Measurements from ENCODE around the gene ECHS1. TPM values are rescaled to one million over a fixed set of nuclear protein-coding genes. Genes with fewer than 3 reads are reported as not detected.

Gene ECHS1
- total and polyA plus RNA-seq, 2 donors (not counting 1 experiment from before 2014, with no cell fraction given), result 19.3 to 29.5 TPM

- Histone ChIP-seq H3K4me1 (ENCODE audit: control insufficient read depth in 2 of 2, insufficient read depth in 2 of 2, low read length in 2 of 2) (peaks cover 8 to 18% of the 10 kb centered on the region in 2 donors), H3K36me3 (replicated peaks in 1 of 2; ENCODE audit: control extremely low read depth in 1 of 2, control insufficient read depth in 1 of 2, extremely low read depth in 1 of 2, insufficient read depth in 2 of 2, low read length in 1 of 2) (peaks cover 0 to 3% of the 10 kb centered on the region in 2 experiments), H3K79me2 (ENCODE audit: control insufficient read depth, insufficient read depth, low read length) (peaks cover 24% of the 10 kb centered on the region), H3K4me2 (replicated peaks; ENCODE audit: low read depth, low read length, poor library complexity, severe bottlenecking) (no peak overlapping the region), H3K27me3 (replicated peaks in 1 of 4; ENCODE audit: control extremely low read depth in 1 of 4, control insufficient read depth in 3 of 4, insufficient read depth in 4 of 4, low read length in 3 of 4) (peaks cover 0 to 5% (median 0%) of the 10 kb centered on the region in 4 experiments), H2AFZ (ENCODE audit: insufficient read depth, low read depth, low read length, poor library complexity, severe bottlenecking) (no peak overlapping the region), H3K9ac (ENCODE audit: low read length) (no peak overlapping the region), H4K20me1 (ENCODE audit: control insufficient read depth, insufficient read depth, low read length, poor library complexity, severe bottlenecking) (peaks cover 21% of the 10 kb centered on the region), H3K4me3 (ENCODE audit: control extremely low read depth in 1 of 5, extremely low read depth in 1 of 5, insufficient read depth in 1 of 5, low read depth in 2 of 5, low read length in 4 of 5) (no peak overlapping the region), H3K27ac (ENCODE audit: low read length in 2 of 2) (no peak overlapping the region), H3K9me3 (ENCODE audit: control extremely low read depth in 1 of 3, control insufficient read depth in 2 of 3, insufficient read depth in 1 of 3, low read length in 2 of 3) (peaks cover 0 to 19% (median 0%) of the 10 kb centered on the region in 3 donors)
- Mint-ChIP-seq H3K27ac (no peak overlapping the region), H3K4me3 (no peak overlapping the region), H3K9me3 (ENCODE audit: insufficient read depth) (no peaks in the 10 kb centered on the region), H3K27me3 (peaks cover 3% of the 10 kb centered on the region), H3K4me1 (peaks cover 10% of the 10 kb centered on the region)
- ChIA-PET CTCF (no interaction called here), POLR2A (no interaction called here)
- intact Hi-C loops (cut with micrococcal nuclease), result no loop called here
- 80% methylated on average over 15 of the region's 16 CpGs for WGBS (ENCODE audit: insufficient coverage)
- no peak for TF ChIP-seq EZH2 (IDR thresholded peaks at IDR 0.05; ENCODE audit: borderline replicate concordance, insufficient read depth, low read depth, low read length, poor library complexity, severe bottlenecking)
- TF ChIP-seq CTCF (IDR thresholded peaks at IDR 0.05), result no peak
- no peak for ATAC-seq (ENCODE audit: low read depth)
- DNase-seq, result no peak
Measured at GRCh38 chr10:133353988-133354605, 19.1 kb downstream of the ECHS1 start.

DNA sequence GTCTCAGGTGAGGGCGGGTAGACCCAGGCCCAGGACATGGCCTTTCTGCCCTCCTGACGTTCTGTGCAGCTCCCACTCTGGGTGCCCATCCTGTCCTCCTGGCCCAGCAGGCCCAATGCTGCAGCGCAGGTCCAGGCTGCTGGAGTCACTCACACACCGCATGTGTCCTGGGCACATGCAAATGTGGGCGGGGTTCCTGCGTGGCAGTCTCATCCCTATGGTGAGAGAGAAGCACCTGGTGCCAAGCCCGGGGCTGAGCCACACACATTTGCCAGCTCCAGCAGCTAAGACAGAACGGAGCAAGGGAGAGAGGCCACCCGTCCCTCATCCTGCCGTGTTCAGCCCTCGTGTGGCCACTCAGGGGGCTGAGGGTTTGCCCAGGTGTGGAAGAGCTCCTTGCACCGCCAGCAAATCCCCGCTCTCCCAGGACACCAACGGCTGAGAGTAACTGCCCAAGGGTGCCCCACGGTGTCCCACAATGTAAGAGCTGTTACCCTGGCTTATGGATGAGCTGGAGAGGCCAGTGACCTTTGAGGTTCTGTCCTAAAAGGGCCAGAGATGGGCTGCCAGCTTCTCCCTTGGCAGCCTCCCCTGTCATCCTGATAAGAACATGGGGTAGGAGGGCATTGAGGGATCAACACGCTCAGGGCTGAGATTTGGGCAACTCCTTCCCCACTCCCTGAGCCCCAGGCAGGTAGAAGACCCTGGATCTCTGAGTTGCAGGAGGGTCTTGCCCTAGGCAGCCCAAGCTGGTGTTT, 19.8 kb downstream of the ECHS1 start:
- ChIA-PET CTCF (interaction anchor here (1.4 kb wide), 1 partner anchor 24 kb away, joined by 3 read pairs; no protein-coding TSS in a partner anchor), POLR2A (interaction anchor here (0.6 kb wide), 1 partner anchor 51 kb away, joined by 7 read pairs; no protein-coding TSS in a partner anchor)
- TF ChIP-seq CTCF (IDR thresholded peaks at IDR 0.05), result no peak
- TF ChIP-seq EZH2 (IDR thresholded peaks at IDR 0.05; ENCODE audit: borderline replicate concordance, insufficient read depth, low read depth, low read length, poor library complexity, severe bottlenecking), result no peak
- H2AFZ ChIP-seq (ENCODE audit: insufficient read depth, low read depth, low read length, poor library complexity, severe bottlenecking), result no peak overlapping the region
- H3K27ac ChIP-seq (ENCODE audit: low read length in 2 of 2), result no peak overlapping the region
- Mint-ChIP-seq H3K27ac (no peak overlapping the region), H3K4me3 (no peak overlapping the region), H3K4me1 (peaks cover 11% of the 10 kb centered on the region), H3K9me3 (ENCODE audit: insufficient read depth) (no peaks in the 10 kb centered on the region), H3K27me3 (peaks cover 5% of the 10 kb centered on the region)
- peaks cover 24% of the 10 kb centered on the region for H3K79me2 ChIP-seq (ENCODE audit: control insufficient read depth, insufficient read depth, low read length)
- H4K20me1 ChIP-seq (ENCODE audit: control insufficient read depth, insufficient read depth, low read length, poor library complexity, severe bottlenecking), result peaks cover 21% of the 10 kb centered on the region
- peaks cover 0 to 16% (median 0%) of the 10 kb centered on the region in 3 donors for H3K9me3 ChIP-seq (ENCODE audit: control extremely low read depth in 1 of 3, control insufficient read depth in 2 of 3, insufficient read depth in 1 of 3, low read length in 2 of 3)
- H3K9ac ChIP-seq (ENCODE audit: low read length), result no peak overlapping the region
- no peak overlapping the region for H3K4me3 ChIP-seq (ENCODE audit: control extremely low read depth in 1 of 5, extremely low read depth in 1 of 5, insufficient read depth in 1 of 5, low read depth in 2 of 5, low read length in 4 of 5)
- H3K4me1 ChIP-seq (ENCODE audit: control insufficient read depth in 2 of 2, insufficient read depth in 2 of 2, low read length in 2 of 2), result peaks cover 8 to 18% of the 10 kb centered on the region in 2 donors
- ATAC-seq (ENCODE audit: low read depth) (no peak), DNase-seq (no peak)
- no peak overlapping the region for H3K4me2 ChIP-seq (replicated peaks; ENCODE audit: low read depth, low read length, poor library complexity, severe bottlenecking)
- H3K36me3 ChIP-seq (replicated peaks in 1 of 2; ENCODE audit: control extremely low read depth in 1 of 2, control insufficient read depth in 1 of 2, extremely low read depth in 1 of 2, insufficient read depth in 2 of 2, low read length in 1 of 2), result peaks cover 0 to 3% of the 10 kb centered on the region in 2 experiments
- intact Hi-C loops (cut with micrococcal nuclease), result no loop called here
- peaks cover 0 to 5% (median 0%) of the 10 kb centered on the region in 4 experiments for H3K27me3 ChIP-seq (replicated peaks in 1 of 4; ENCODE audit: control extremely low read depth in 1 of 4, control insufficient read depth in 3 of 4, insufficient read depth in 4 of 4, low read length in 3 of 4)
- WGBS (ENCODE audit: insufficient coverage), result 81% methylated on average over 15 of the region's 16 CpGs

Measured in B cell (primary cell).